PC-9 (cell line): ENCODE results near the gene SEMA5A. TPM values are rescaled to one million over a fixed set of nuclear protein-coding genes. Genes with fewer than 3 reads are reported as not detected.

Experiments used
- BruUV-seq: library from RNA; stranded (reverse); fragments of 400-500 nt; replicated peaks from 2 replicates; lab custom pipeline; 2021; lab: Mats Ljungman, UMichigan
- CTCF ChIA-PET: fragments of 300-600 bp; sonication (Branson Sonifier 250); formaldehyde crosslinking; loops from one replicate; lab custom pipeline; 2022; ENCODE audit warnings: antibody characterized with exemption; lab: Charles Lee
- POLR2A ChIA-PET: fragments of 300-600 bp; sonication (Branson Sonifier 250); formaldehyde crosslinking; loops from one replicate; lab custom pipeline; 2022; ENCODE audit warnings: antibody characterized with exemption; ENCODE audit not compliant: unreplicated experiment; lab: Charles Lee
- DNase-seq, 2 experiments: peaks; one replicate each; pipeline versions ENCODE4 v3.0.0 to v3.0.0-alpha.2; 2015 to 2022; ENCODE audit warnings: mixed read lengths in 1 of 2
- H2AFZ ChIP-seq: fragments of 200-600 bp; sonication (generic); 2 replicates; pipeline ENCODE4 v1.8.1; 2017; ENCODE audit warnings: antibody characterized with exemption
- H3F3A ChIP-seq: fragments of 200-600 bp; sonication (generic); 2 replicates; pipeline ENCODE4 v1.8.1; 2017; ENCODE audit warnings: antibody characterized with exemption, mild to moderate bottlenecking, low read depth; ENCODE audit not compliant: insufficient read depth
- H3K27ac ChIP-seq: fragments of 200-600 bp; sonication (generic); 2 replicates; pipeline ENCODE4 v1.6.1; 2016; ENCODE audit warnings: mixed run types
- H3K27me3 ChIP-seq: fragments of 200-600 bp; sonication (generic); 2 replicates; pipeline ENCODE4 v1.6.1; 2016; ENCODE audit warnings: low read depth, mixed run types; ENCODE audit not compliant: insufficient read depth
- H3K36me3 ChIP-seq: fragments of 200-600 bp; sonication (generic); 2 replicates; pipeline ENCODE4 v1.6.1; 2016; ENCODE audit warnings: low read depth, mixed run types
- H3K4me1 ChIP-seq: fragments of 200-600 bp; sonication (generic); replicated peaks from 2 replicates; pipeline ENCODE4 v1.6.1; 2016; ENCODE audit warnings: mixed run types; ENCODE audit not compliant: insufficient read depth
- H3K4me2 ChIP-seq: fragments of 200-600 bp; sonication (generic); 2 replicates; pipeline ENCODE4 v1.6.1; 2017; ENCODE audit warnings: mixed run types
- H3K4me3 ChIP-seq: fragments of 200-600 bp; sonication (generic); 2 replicates; pipeline ENCODE4 v1.6.1; 2016; ENCODE audit warnings: mixed run types
- H3K79me2 ChIP-seq: fragments of 200-600 bp; sonication (generic); 2 replicates; pipeline ENCODE4 v1.6.1; 2017; ENCODE audit warnings: low read depth, mixed run types
- H3K9me2 ChIP-seq: fragments of 200-600 bp; sonication (generic); 2 replicates; pipeline ENCODE4 v1.8.1; 2017; ENCODE audit warnings: mild to moderate bottlenecking; ENCODE audit not compliant: insufficient read depth
- H3K9me3 ChIP-seq: fragments of 200-600 bp; sonication (generic); 2 replicates; pipeline ENCODE4 v1.8.1; 2016; ENCODE audit warnings: low read depth; ENCODE audit not compliant: insufficient read depth
- H4K20me1 ChIP-seq: fragments of 200-600 bp; sonication (generic); 2 replicates; pipeline ENCODE4 v1.8.1; 2017; ENCODE audit not compliant: insufficient read depth
- EZH2 ChIP-seq: fragments of 200-600 bp; sonication (generic); IDR thresholded peaks from 2 replicates; pipeline ENCODE4 v1.8.0; 2017; ENCODE audit warnings: antibody characterized with exemption, low read depth
- intact Hi-C: fragments of 100-400 bp; cut with micrococcal nuclease; formaldehyde crosslinking; loops from one replicate; pipeline ENCODE4 v1.10.0; 2022; ENCODE audit not compliant: unreplicated experiment
- total RNA-seq: library from RNA; stranded (reverse); gene quantifications from 2 replicates; pipeline ENCODE4 v1.2.3, GENCODE V29; 2021
- TF ChIP-seq, protein P1 (sequence below): fragments of 200-600 bp; sonication (generic); conservative IDR thresholded peaks from 2 replicates; pipeline ENCODE4 v1.6.1; 2017; ENCODE audit warnings: mixed run types, antibody characterized with exemption, mild to moderate bottlenecking, moderate library complexity

SEMA5A gene
- total RNA-seq, 1 experiment from 2014 or later: not detected

- H3F3A ChIP-seq: no peaks in the 10 kb centered on the region
- H4K20me1 ChIP-seq: no peaks in the 10 kb centered on the region
- CTCF ChIA-PET: no interaction called here
- peaks cover 7% of the 10 kb centered on the region; the same call in 1 of the 2 replicates for H3K4me1 ChIP-seq
- H3K4me2 ChIP-seq: no peak overlapping the region
- TF ChIP-seq, protein P1, sequence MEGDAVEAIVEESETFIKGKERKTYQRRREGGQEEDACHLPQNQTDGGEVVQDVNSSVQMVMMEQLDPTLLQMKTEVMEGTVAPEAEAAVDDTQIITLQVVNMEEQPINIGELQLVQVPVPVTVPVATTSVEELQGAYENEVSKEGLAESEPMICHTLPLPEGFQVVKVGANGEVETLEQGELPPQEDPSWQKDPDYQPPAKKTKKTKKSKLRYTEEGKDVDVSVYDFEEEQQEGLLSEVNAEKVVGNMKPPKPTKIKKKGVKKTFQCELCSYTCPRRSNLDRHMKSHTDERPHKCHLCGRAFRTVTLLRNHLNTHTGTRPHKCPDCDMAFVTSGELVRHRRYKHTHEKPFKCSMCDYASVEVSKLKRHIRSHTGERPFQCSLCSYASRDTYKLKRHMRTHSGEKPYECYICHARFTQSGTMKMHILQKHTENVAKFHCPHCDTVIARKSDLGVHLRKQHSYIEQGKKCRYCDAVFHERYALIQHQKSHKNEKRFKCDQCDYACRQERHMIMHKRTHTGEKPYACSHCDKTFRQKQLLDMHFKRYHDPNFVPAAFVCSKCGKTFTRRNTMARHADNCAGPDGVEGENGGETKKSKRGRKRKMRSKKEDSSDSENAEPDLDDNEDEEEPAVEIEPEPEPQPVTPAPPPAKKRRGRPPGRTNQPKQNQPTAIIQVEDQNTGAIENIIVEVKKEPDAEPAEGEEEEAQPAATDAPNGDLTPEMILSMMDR: no peak
- H3K79me2 ChIP-seq: no peaks in the 10 kb centered on the region
- H3K27ac ChIP-seq: no peak overlapping the region
- no peaks in the 10 kb centered on the region for H3K27me3 ChIP-seq
- intact Hi-C loops: no loop called here
- BruUV-seq: no TSS peak
- H3K9me2 ChIP-seq: no peaks in the 10 kb centered on the region
- POLR2A ChIA-PET: no interaction called here
- no peaks in the 10 kb centered on the region for H3K36me3 ChIP-seq
- no peaks in the 10 kb centered on the region for H3K9me3 ChIP-seq
- no peak overlapping the region for H2AFZ ChIP-seq
- DNase-seq: no peak
- no peak overlapping the region for H3K4me3 ChIP-seq
Observed at GRCh38 chr5:9533096-9533495, 12.8 kb downstream of the SEMA5A start.

- Histone ChIP-seq H3K79me2 (no peaks in the 10 kb centered on the region), H4K20me1 (no peaks in the 10 kb centered on the region), H3K27me3 (no peaks in the 10 kb centered on the region), H2AFZ (no peak overlapping the region), H3K9me2 (no peaks in the 10 kb centered on the region), H3K4me1 (peaks cover 7% of the 10 kb centered on the region; the same call in 1 of the 2 replicates), H3K4me3 (no peak overlapping the region), H3K9me3 (no peaks in the 10 kb centered on the region), H3K27ac (no peak overlapping the region), H3K36me3 (no peaks in the 10 kb centered on the region), H3K4me2 (no peak overlapping the region), H3F3A (no peaks in the 10 kb centered on the region)
- no peak for TF ChIP-seq EZH2
- TF ChIP-seq, protein P1: no peak
- POLR2A ChIA-PET: no interaction called here
- CTCF ChIA-PET: no interaction called here
- intact Hi-C loops: no loop called here
- no peak for DNase-seq
- no TSS peak for BruUV-seq
Observed at GRCh38 chr5:9529513-9529912, 16.4 kb downstream of the SEMA5A start.

- Histone ChIP-seq H3K36me3 (no peaks in the 10 kb centered on the region), H3K27me3 (no peaks in the 10 kb centered on the region), H3F3A (no peaks in the 10 kb centered on the region), H3K9me3 (0 out of 2 replicates have a peak, but pooled peaks cover 2% of the 10 kb centered on the region), H2AFZ (no peak overlapping the region), H3K79me2 (no peaks in the 10 kb centered on the region), H3K4me1 (peaks cover 7% of the 10 kb centered on the region; the same call in 1 of the 2 replicates), H3K4me3 (no peak overlapping the region), H3K4me2 (no peak overlapping the region), H4K20me1 (no peaks in the 10 kb centered on the region), H3K27ac (no peak overlapping the region), H3K9me2 (no peaks in the 10 kb centered on the region)
- BruUV-seq: no TSS peak
- no peak for DNase-seq
- intact Hi-C loops: no loop called here
- TF ChIP-seq, protein P1: no peak
- POLR2A ChIA-PET: no interaction called here
- CTCF ChIA-PET: no interaction called here
Observed at GRCh38 chr5:9529041-9529480, 16.8 kb downstream of the SEMA5A start.
